HG03060 (cell line): ENCODE measurements around the gene EFNA5.
A peak's percentile ranks its signal among the peaks of the same experiment; 100 is the strongest.

Source experiments
- ATAC-seq: cut with Tn5 transposase; IDR thresholded peaks from one replicate; pipeline ENCODE4 v1.9.1; 2021; ENCODE audit warnings: low read depth, moderate number of reproducible peaks; ENCODE audit not compliant: unreplicated experiment

EFNA5 gene

GRCh38 chr5:107413754-107414153 lies 257.0 kb downstream of the EFNA5 start:
- ATAC-seq, result no peak

GRCh38 chr5:107408564-107408963 lies 262.2 kb downstream of the EFNA5 start:
- ATAC-seq, result peak; percentile 56

- no peak for ATAC-seq
These were observed 262.9 kb downstream of the EFNA5 start for GRCh38 chr5:107407713-107408298.

- no peak for ATAC-seq
These were observed 266.0 kb downstream of the EFNA5 start for GRCh38 chr5:107404595-107405374.

- ATAC-seq, result no peak
These were observed 267.3 kb downstream of the EFNA5 start for GRCh38 chr5:107403228-107403953.

- no peak for ATAC-seq
These were observed 268.1 kb downstream of the EFNA5 start for GRCh38 chr5:107402434-107403227.

- ATAC-seq, result no peak
These were observed 269.1 kb downstream of the EFNA5 start for GRCh38 chr5:107401470-107402122.

- ATAC-seq, result no peak
These were observed 270.4 kb downstream of the EFNA5 start for GRCh38 chr5:107400328-107400727.

GRCh38 chr5:107398703-107399102 lies 272.0 kb downstream of the EFNA5 start:
- ATAC-seq, result no peak

GRCh38 chr5:107396351-107396690 lies 274.4 kb downstream of the EFNA5 start:
- ATAC-seq, result peak; percentile 22

GRCh38 chr5:107395632-107396350 lies 274.9 kb downstream of the EFNA5 start:
- peak; percentile 88 for ATAC-seq

GRCh38 chr5:107393851-107394250 lies 276.9 kb downstream of the EFNA5 start:
- ATAC-seq, result no peak

GRCh38 chr5:107391787-107392186 lies 278.9 kb downstream of the EFNA5 start:
- ATAC-seq, result no peak

GRCh38 chr5:107389775-107390148 lies 281.0 kb downstream of the EFNA5 start:
- ATAC-seq, result no peak

- ATAC-seq, result peak; percentile 81
These were observed 281.5 kb downstream of the EFNA5 start for GRCh38 chr5:107389130-107389774.

- peak; percentile 25 for ATAC-seq
These were observed 282.4 kb downstream of the EFNA5 start for GRCh38 chr5:107388141-107388861.

- ATAC-seq, result no peak
These were observed 283.1 kb downstream of the EFNA5 start for GRCh38 chr5:107387526-107388140.

GRCh38 chr5:107385708-107386107 lies 285.0 kb downstream of the EFNA5 start:
- ATAC-seq, result no peak
